ENCODE results near the gene LCN12.

The LCN12 gene

GRCh38 chr9:136950656-136951276, 1.3 kb upstream of the LCN12 start:
- Histone ChIP-seq H3K4me3 (ENCODE audit: low read length) (peak overlapping the region; percentile 79), H4K20me1 (ENCODE audit: control insufficient read depth, insufficient read depth, low read depth, low read length) (no peaks in the 10 kb centered on the region), H3F3A (ENCODE audit: control insufficient read depth, insufficient read depth) (no peaks in the 10 kb centered on the region; the same call in 1 of the 2 replicates), H3K27me3 (ENCODE audit: control insufficient read depth, low read length) (no peaks in the 10 kb centered on the region), H3K36me3 (ENCODE audit: control insufficient read depth, low read length) (no peaks in the 10 kb centered on the region), H3K4me2 (ENCODE audit: low read length) (peak overlapping the region; percentile 91), H3K4me1 (ENCODE audit: control insufficient read depth, low read length) (peaks cover 15% of the 10 kb centered on the region), H3K79me2 (ENCODE audit: control insufficient read depth, low read length) (no peaks in the 10 kb centered on the region), H3K9me2 (replicated peaks; ENCODE audit: control insufficient read depth, low read length) (no peaks in the 10 kb centered on the region), H3K9me3 (ENCODE audit: control insufficient read depth, insufficient read depth, low read length) (no peaks in the 10 kb centered on the region), H3K27ac (ENCODE audit: low read depth, low read length) (peak overlapping the region; percentile 59)
- TF ChIP-seq EZH2phosphoT487 (IDR thresholded peaks at IDR 0.05; ENCODE audit: borderline replicate concordance, low read length) = no peak
- no peak for TF ChIP-seq CTCF (IDR thresholded peaks at IDR 0.05; ENCODE audit: low read depth, low read length, poor library complexity, severe bottlenecking)

- Histone ChIP-seq H3K27me3 (ENCODE audit: control insufficient read depth, low read length) (no peaks in the 10 kb centered on the region), H3K4me1 (ENCODE audit: control insufficient read depth, low read length) (peaks cover 15% of the 10 kb centered on the region), H3K36me3 (ENCODE audit: control insufficient read depth, low read length) (no peaks in the 10 kb centered on the region), H3K4me3 (ENCODE audit: low read length) (no peak overlapping the region), H3F3A (ENCODE audit: control insufficient read depth, insufficient read depth) (no peaks in the 10 kb centered on the region; the same call in 1 of the 2 replicates), H3K27ac (ENCODE audit: low read depth, low read length) (no peak overlapping the region), H3K4me2 (ENCODE audit: low read length) (no peak overlapping the region), H4K20me1 (ENCODE audit: control insufficient read depth, insufficient read depth, low read depth, low read length) (no peaks in the 10 kb centered on the region), H3K9me3 (ENCODE audit: control insufficient read depth, insufficient read depth, low read length) (no peaks in the 10 kb centered on the region), H3K79me2 (ENCODE audit: control insufficient read depth, low read length) (no peaks in the 10 kb centered on the region), H3K9me2 (replicated peaks; ENCODE audit: control insufficient read depth, low read length) (no peaks in the 10 kb centered on the region)
- TF ChIP-seq CTCF (IDR thresholded peaks at IDR 0.05; ENCODE audit: low read depth, low read length, poor library complexity, severe bottlenecking) (no peak), EZH2phosphoT487 (IDR thresholded peaks at IDR 0.05; ENCODE audit: borderline replicate concordance, low read length) (no peak)
Measured at GRCh38 chr9:136952321-136952850, 313 bp downstream of the LCN12 start.

GRCh38 chr9:136952876-136953770, 1.1 kb downstream of the LCN12 start:
- no peak for TF ChIP-seq EZH2phosphoT487 (IDR thresholded peaks at IDR 0.05; ENCODE audit: borderline replicate concordance, low read length)
- no peak for TF ChIP-seq CTCF (IDR thresholded peaks at IDR 0.05; ENCODE audit: low read depth, low read length, poor library complexity, severe bottlenecking)
- Histone ChIP-seq H3K4me3 (ENCODE audit: low read length) (no peak overlapping the region), H3K79me2 (ENCODE audit: control insufficient read depth, low read length) (no peaks in the 10 kb centered on the region), H3K36me3 (ENCODE audit: control insufficient read depth, low read length) (no peaks in the 10 kb centered on the region), H3K4me1 (ENCODE audit: control insufficient read depth, low read length) (peaks cover 15% of the 10 kb centered on the region), H3K9me3 (ENCODE audit: control insufficient read depth, insufficient read depth, low read length) (no peaks in the 10 kb centered on the region), H3K4me2 (ENCODE audit: low read length) (no peak overlapping the region), H4K20me1 (ENCODE audit: control insufficient read depth, insufficient read depth, low read depth, low read length) (no peaks in the 10 kb centered on the region), H3K9me2 (replicated peaks; ENCODE audit: control insufficient read depth, low read length) (no peaks in the 10 kb centered on the region), H3K27me3 (ENCODE audit: control insufficient read depth, low read length) (no peaks in the 10 kb centered on the region), H3F3A (ENCODE audit: control insufficient read depth, insufficient read depth) (no peaks in the 10 kb centered on the region; the same call in 1 of the 2 replicates), H3K27ac (ENCODE audit: low read depth, low read length) (no peak overlapping the region)

Measured in DOHH2 (cell line).